Measurements from ENCODE around the gene MDGA2. TPM values are rescaled to one million over a fixed set of nuclear protein-coding genes. Genes with fewer than 3 reads are reported as not detected.
A peak's percentile ranks its signal among the peaks of the same experiment; 100 is the strongest.

MDGA2 gene
- total RNA-seq, 1 donor from 2014 or later = 8.1 TPM

- TF ChIP-seq, protein P1, sequence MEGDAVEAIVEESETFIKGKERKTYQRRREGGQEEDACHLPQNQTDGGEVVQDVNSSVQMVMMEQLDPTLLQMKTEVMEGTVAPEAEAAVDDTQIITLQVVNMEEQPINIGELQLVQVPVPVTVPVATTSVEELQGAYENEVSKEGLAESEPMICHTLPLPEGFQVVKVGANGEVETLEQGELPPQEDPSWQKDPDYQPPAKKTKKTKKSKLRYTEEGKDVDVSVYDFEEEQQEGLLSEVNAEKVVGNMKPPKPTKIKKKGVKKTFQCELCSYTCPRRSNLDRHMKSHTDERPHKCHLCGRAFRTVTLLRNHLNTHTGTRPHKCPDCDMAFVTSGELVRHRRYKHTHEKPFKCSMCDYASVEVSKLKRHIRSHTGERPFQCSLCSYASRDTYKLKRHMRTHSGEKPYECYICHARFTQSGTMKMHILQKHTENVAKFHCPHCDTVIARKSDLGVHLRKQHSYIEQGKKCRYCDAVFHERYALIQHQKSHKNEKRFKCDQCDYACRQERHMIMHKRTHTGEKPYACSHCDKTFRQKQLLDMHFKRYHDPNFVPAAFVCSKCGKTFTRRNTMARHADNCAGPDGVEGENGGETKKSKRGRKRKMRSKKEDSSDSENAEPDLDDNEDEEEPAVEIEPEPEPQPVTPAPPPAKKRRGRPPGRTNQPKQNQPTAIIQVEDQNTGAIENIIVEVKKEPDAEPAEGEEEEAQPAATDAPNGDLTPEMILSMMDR (IDR thresholded peaks at IDR 0.05; ENCODE audit: unreplicated experiment) = no peak
- no peak overlapping the region for H3K4me3 Mint-ChIP-seq (ENCODE audit: unreplicated experiment)
- no peak for DNase-seq (ENCODE audit: low spot score)
- no peaks in the 10 kb centered on the region for H3K36me3 Mint-ChIP-seq (ENCODE audit: low read depth, unreplicated experiment)
- H3K27ac Mint-ChIP-seq (ENCODE audit: unreplicated experiment) = no peak overlapping the region
- H3K9me3 Mint-ChIP-seq (ENCODE audit: unreplicated experiment) = no peaks in the 10 kb centered on the region
- H3K4me1 Mint-ChIP-seq (ENCODE audit: unreplicated experiment) = no peaks in the 10 kb centered on the region
- no peaks in the 10 kb centered on the region for H3K27me3 Mint-ChIP-seq (ENCODE audit: unreplicated experiment)
Measured at GRCh38 chr14:47365233-47365632, 310.2 kb downstream of the MDGA2 start.

GRCh38 chr14:47353186-47353585 is 322.2 kb downstream of the MDGA2 start:
- Mint-ChIP-seq H3K27ac (ENCODE audit: unreplicated experiment) (no peak overlapping the region), H3K4me3 (ENCODE audit: unreplicated experiment) (no peak overlapping the region), H3K4me1 (ENCODE audit: unreplicated experiment) (peaks cover 4% of the 10 kb centered on the region), H3K27me3 (ENCODE audit: unreplicated experiment) (peaks cover 2% of the 10 kb centered on the region), H3K36me3 (ENCODE audit: low read depth, unreplicated experiment) (no peaks in the 10 kb centered on the region), H3K9me3 (ENCODE audit: unreplicated experiment) (no peaks in the 10 kb centered on the region)
- no peak for DNase-seq (ENCODE audit: low spot score)
- TF ChIP-seq, protein P1 (IDR thresholded peaks at IDR 0.05; ENCODE audit: unreplicated experiment) = no peak

DNA sequence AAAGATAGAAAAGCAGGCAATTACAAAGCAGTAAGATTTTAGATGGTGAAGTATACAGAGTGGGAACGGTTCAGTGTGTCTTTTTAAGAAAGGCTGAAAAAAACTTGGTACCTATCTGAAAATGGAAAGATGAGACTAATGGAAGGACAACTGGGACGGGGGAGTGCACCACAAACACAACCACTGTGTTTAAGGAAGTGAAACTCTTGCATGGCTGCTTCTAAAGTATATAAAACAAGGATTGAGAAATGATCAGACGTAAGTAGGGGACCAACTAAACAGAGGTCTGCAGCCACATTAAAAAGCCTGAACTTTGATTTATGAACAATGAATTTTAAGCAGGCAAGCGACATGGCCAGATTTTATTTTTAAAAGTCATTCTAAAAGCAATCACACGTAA is 328.6 kb downstream of the MDGA2 start:
- Mint-ChIP-seq H3K27ac (ENCODE audit: unreplicated experiment) (no peak overlapping the region), H3K9me3 (ENCODE audit: unreplicated experiment) (no peaks in the 10 kb centered on the region), H3K27me3 (ENCODE audit: unreplicated experiment) (no peaks in the 10 kb centered on the region), H3K36me3 (ENCODE audit: low read depth, unreplicated experiment) (no peaks in the 10 kb centered on the region), H3K4me3 (ENCODE audit: unreplicated experiment) (no peak overlapping the region), H3K4me1 (ENCODE audit: unreplicated experiment) (peaks cover 13% of the 10 kb centered on the region)
- TF ChIP-seq, protein P1 (IDR thresholded peaks at IDR 0.05; ENCODE audit: unreplicated experiment) = no peak
- no peak for DNase-seq (ENCODE audit: low spot score)

GRCh38 chr14:47345016-47345415 is 330.4 kb downstream of the MDGA2 start:
- Mint-ChIP-seq H3K27me3 (ENCODE audit: unreplicated experiment) (no peaks in the 10 kb centered on the region), H3K36me3 (ENCODE audit: low read depth, unreplicated experiment) (no peaks in the 10 kb centered on the region), H3K4me1 (ENCODE audit: unreplicated experiment) (peaks cover 13% of the 10 kb centered on the region), H3K9me3 (ENCODE audit: unreplicated experiment) (no peaks in the 10 kb centered on the region), H3K27ac (ENCODE audit: unreplicated experiment) (no peak overlapping the region), H3K4me3 (ENCODE audit: unreplicated experiment) (no peak overlapping the region)
- no peak for DNase-seq (ENCODE audit: low spot score)
- TF ChIP-seq, protein P1 (IDR thresholded peaks at IDR 0.05; ENCODE audit: unreplicated experiment) = no peak

GRCh38 chr14:47332939-47333338 is 342.5 kb downstream of the MDGA2 start:
- TF ChIP-seq, protein P1 (IDR thresholded peaks at IDR 0.05; ENCODE audit: unreplicated experiment) = peak; percentile 57
- Mint-ChIP-seq H3K27me3 (ENCODE audit: unreplicated experiment) (no peaks in the 10 kb centered on the region), H3K4me3 (ENCODE audit: unreplicated experiment) (no peak overlapping the region), H3K4me1 (ENCODE audit: unreplicated experiment) (no peaks in the 10 kb centered on the region), H3K9me3 (ENCODE audit: unreplicated experiment) (no peaks in the 10 kb centered on the region), H3K36me3 (ENCODE audit: low read depth, unreplicated experiment) (no peaks in the 10 kb centered on the region), H3K27ac (ENCODE audit: unreplicated experiment) (no peak overlapping the region)
- DNase-seq (ENCODE audit: low spot score) = no peak

All from endothelial cell (in vitro differentiated cells).